ENCODE results near the gene CACNB4.

The CACNB4 gene

DNA sequence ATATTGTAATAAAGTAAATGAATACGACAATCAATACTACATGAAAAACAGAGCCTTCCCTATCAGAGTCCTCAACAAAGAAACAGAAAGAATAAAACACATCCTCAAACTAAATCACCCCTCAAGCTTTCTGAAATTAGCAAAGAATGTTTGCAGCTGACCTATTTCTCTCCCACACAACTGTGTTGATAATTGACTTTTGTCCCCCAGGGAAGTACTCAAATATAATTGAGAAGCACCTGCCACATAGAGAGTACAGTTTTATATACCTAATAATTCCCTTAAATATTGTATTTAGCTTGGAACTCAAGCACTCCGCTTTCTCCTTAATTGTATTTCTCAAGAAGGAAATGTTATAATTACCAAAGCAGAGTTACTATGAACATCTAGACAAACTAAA is 12.6 kb downstream of the CACNB4 start:
- DNase-seq: no peak

DNA sequence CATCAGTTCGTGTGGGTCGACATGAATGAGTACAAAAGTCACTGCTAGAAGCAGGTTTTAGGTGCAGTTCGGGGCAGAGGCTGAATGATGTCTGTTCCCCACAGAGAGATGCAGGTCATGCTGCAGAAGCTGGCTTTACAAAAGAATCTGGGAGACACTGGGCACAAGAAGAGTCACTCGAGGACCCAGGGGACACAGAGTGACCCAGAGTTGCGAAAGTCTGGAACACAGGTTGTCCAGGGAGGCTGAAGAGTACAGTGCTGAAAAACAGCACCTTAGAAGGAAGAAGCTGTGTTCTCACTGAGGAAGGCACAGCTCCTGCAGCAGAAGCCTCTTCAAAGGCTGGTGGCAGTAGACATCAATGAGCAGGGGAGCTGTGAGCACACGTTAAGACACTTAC is 14.8 kb downstream of the CACNB4 start:
- no peak for DNase-seq

DNA sequence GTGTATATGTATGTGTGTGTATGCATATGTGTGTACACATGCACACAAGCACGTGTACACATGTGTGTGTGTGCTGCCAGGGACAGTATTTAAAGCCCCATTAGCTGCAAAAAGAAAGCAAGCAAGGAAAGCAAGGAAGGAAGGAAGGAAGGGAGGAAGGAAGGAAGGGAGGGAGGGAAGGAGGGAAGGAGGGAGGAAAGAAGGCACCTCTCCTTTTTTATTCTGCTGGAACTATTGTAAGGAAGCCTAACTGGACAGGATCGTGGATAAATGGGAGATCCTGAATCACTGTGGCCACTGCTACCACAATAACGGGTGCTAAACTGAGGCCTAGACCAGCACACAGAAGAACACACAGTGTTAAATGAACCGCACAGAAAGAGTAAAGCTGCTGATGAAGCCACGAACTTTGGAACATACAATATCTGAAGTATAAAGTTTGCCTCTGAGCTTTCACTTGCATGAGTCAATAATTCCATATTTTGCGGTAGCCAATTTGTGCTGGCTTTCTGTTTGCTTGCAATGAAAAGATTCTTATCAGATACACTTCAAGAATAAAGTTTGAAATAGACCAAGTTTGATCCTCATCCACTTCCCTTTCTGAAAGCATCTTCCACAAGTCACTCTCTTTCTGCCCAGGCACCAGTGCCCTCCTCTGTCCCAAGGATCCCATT is 15.5 kb downstream of the CACNB4 start:
- no peak for DNase-seq

DNA sequence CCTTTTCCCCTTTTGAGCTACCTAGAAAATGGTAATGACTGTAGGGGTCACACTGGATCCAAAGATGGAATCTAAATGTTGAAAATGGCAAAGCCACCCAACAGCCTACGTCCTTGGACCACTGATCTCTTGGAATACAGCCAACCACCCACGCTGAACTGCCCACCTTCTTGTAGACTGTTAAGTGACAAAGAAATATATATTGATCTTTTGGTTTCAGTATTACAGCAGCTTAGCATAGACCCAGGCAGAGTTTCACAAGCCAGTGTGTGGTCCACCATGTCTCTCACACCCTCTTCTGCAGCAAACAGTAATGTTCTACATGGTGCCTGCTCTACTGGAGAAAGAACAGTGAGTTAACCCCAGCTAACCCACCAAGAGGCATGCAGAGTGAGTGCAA is 20.2 kb downstream of the CACNB4 start:
- DNase-seq: no peak

DNA sequence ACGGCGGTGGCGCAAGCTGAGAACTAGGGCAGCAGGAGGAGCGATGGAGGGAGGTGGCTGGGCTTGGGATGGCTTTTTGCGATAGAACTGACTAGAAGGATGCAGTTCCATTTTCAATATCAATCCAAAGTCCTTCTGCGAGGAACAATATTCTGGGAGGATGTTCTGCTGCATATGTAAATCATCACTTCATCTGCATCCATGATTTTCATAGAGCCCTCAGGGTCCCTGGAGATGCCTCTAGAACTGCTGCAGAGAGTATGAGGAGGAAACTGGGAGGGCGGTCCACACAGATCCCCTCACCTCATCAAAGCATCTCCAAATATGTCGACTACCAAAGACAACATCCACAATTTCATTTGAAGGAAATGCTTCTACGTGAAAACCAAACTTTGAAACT is 20.8 kb downstream of the CACNB4 start:
- no peak for DNase-seq

DNA sequence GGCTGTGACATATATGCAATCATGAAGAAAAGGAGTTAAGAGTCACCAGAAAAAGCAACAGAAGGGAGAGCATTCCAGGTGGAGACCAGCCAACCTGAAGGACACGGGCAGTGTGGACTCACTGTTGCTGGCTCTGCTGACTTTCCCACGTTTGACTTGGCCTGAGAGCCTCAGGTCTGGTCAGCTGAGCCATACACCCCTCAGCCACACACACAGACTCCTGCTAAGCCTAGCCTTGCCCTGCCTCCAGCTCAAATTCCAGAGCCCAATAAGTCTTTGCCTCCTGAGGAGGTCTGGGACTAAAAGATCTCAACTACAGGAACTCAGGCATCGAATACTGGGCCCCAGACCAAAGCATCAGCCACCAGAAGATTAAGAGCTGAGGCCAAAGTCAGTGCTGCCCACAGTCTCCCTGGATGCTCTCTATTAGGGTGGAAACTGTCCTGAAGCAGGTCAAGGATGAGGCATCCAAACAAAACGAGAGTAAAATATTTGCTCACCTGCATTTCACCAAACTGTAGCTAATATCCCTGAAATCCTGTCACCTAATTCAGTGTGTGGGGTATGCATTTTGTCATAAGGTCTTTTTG is 23.3 kb downstream of the CACNB4 start:
- DNase-seq: no peak

DNA sequence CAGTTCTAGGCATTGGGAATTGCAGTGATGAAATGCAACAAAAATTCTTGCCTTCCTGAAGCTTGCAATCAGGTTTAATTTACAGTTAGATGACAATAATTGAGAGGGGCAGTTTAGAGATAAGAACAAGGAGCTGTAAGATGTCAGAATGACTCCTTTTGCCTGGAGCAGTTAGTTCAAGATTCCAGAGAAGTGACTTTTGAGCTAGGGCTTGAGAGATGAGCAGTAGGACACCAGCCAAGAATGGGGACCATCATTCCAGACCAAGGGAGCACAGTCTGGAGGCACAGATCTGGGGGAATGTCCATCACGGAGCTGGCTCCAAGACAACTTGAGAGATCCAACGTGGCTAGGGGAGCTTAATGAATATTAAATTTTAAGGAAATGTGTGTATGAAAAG is 26.8 kb downstream of the CACNB4 start:
- no peak for DNase-seq

DNA sequence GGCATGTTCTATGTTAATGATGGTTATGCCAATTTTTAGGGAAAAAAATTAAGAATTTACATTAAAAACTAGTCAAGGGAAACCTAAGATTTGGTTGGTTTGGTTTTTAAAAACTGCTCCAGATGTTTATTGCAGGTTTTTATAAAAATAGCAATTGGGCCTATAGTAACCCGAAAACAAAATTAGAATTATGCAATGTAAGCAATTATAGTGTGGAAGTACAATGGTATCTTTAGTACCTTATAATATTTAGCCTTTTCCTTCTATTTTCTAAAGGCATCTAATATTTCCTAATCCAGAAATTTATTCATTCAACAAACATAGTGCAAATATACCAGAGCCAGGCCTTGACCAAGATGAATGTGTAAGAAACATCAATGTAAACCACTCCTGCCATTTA is 27.3 kb downstream of the CACNB4 start:
- no peak for DNase-seq

DNA sequence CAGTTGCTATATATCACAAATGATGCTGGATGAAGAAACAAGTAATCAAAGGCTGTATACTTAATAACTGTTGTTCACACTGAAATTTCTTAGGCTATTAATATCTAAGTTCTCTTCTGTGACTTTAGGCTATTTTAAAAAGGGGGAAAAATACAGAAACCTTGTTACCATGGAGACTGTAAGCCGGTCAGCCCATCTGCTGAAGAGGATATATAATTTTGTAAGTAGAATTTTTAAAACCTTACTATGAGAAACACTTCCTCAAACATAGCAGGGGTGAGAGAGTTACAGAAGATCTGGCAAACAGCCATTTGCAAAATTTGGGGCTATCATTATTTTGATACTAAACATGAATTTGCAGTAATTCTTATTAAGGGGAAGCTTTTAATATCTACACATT is 27.8 kb downstream of the CACNB4 start:
- no peak for DNase-seq

DNA sequence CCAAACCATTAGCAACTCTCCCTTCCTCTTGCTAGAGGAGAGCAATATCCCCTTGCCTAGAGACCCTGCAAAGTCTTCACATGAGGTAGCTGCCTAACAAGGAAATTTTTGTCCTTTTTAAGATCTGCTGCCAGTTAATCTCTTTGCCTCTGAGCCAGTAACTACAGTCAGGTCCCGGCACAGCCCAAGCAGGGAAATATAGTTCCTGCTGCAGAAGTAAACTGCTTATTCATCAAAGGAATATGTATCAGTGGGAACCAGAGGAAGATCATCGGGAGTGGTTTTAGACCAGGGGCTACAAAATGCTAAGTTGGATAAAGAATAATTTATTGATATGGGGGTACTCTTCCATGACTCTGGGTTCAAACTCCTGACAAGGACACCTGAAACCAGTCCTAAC is 30.6 kb downstream of the CACNB4 start:
- no peak for DNase-seq

DNA sequence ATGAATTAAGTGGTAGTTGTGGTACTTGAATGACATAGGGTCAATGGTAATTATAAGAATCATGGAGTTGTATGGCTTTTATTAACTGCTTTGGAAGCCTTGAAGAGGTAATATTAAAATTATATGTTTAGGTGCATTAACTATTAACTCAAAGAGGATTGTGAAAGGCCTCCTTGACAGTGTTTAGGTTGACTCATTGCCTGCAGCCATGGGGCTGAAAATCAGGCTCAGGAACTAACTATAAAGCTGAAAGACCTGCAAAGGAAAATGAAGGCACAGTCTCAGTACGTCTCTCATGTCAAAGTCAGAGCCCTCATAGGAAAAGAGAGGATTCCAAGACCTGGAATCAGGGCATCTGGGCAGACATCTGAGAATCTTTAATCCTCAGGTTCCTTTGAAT is 31.0 kb downstream of the CACNB4 start:
- DNase-seq: no peak

DNA sequence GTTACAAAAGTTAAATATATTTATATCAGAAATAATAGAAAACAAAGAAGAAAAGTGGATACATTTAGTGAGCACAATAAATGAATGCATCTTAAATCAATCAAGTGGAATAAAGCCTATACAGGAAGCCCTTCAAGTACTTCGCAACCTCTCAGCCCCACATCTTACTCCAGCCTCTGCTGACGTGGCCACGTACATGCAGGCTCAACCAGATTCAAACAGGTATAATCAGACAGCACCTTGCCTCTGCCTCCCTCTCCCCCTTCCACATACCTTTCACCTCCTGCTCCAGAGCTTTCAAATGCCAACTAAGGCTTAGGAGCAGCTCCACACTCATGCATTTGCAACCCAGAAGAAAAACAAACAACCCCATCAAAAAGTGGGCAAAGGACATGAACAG is 32.9 kb downstream of the CACNB4 start:
- no peak for DNase-seq

DNA sequence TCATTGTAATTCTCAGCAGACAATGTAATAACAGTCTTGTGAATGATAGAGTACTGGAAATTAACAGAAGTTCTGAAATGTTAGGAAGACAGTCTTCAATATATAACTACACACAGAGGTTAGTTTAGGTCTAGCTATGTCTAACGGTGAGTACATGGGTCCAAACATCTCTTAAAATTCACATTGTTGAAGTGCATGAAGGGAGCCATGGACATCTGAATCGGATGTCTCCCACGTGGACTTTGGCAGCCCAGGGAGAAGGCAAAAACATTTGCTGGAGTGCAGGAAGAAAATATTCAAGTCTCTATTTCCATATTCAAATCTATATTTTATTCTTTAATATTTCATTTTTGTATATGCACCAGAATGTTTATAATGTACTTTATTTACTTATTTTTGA is 34.8 kb downstream of the CACNB4 start:
- no peak for DNase-seq

DNA sequence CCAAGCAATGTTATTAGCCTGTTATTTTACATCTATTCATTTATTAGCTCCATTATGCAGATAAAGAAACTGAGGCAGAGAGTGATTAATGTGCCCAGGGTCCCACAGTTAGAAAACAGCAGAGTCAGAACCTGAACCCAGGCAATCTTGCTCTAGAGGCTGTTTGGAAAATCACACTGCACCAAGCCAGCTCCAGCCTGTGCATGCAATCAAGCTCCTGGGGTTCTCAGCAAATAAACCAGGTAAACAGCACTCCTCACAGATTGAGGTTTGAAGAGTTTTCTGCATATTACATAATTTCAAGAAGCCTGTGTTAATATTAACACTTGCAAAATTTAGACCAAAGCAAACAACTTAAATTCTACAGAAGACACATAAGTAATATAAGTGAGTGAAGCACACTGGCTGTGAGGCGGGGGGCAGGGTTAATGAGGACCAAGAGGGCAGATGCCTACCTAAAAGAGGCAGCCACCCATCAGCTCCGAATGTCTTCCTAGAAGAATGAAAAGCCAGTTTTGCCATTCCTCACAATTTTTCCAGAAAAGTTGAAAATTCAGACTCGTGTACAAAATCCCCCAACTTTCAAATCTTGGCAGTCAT is 35.4 kb downstream of the CACNB4 start:
- DNase-seq: no peak

DNA sequence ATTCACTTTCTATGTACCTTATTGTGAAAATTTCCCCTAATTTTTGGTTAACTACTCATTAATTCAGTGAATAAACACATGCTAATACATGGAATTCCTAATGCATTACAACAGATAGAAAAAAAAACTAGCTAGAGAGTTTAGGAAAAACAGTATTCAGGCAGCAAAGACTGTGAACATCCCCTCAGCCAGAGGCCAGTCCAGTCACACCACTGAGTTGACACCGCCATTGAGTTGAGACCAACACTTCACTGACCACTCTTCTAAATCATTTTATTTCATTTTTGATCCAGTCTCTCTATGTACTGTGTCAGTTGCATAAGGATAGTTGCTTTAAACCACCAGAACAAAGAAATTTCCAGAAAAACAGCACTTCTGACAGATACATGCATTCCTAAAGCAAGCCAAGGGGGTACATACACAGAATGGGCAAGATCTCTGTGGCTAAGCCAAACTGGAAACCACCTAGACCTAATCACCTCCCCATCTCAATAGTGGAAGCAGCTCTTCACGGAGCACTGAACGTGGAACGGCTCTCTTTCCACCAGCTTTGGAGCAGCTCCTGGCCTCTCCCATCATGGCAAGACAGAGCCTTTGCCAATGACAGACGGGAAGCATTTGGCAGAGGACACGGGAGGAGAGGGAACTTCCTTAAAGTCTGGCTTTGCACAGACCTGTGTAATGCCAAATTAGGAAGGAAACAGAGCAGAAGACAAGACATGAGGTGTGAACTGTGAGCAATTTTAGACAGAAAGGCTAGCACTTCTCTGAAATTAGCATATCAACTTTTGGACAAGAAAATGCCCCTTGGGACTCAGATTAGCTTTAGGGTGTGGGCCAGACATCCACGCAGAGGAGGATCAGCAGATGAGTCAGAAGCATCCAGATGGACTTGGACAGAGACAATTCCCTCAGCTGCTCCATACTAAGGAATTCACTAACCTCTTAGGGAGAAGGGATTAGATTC is 36.4 kb downstream of the CACNB4 start:
- DNase-seq: no peak

DNA sequence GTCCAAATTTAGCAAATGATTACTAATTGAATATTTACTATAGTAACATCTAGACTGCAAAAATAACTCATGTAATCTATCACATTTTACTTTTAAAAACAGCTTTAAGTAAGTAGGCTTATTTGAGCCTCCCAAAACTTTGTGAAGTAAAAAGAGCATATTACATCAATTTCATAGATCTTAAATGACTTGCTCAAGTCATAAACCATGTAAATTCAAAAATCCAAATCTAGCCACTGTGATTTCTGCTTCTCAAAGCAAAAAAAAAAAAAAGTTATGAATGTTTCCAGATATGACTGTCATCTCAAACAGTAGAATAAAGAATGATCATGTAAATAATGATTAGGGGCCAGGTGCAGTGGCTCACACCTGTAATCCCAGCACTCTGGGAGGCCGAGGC is 37.5 kb downstream of the CACNB4 start:
- DNase-seq: no peak

DNA sequence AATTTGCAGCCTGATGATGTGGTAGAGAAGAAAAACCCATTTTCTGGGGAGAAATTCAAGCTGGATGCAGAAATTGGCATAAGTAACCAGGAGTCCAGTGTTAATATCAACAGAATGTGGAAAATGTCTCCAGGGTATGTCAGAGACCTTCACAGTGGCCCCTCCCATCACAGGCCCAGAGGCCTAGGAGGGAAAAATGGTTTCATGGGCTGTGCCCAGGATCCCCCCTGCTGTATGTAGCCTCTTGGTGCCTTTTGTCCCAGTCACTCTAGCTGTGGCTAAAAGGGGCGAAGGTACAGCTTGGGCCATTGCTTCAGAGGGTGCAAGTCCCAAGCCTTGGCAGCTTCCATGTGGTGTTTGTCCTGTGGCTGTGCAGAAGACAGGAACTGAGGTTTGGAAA is 40.2 kb downstream of the CACNB4 start:
- DNase-seq: no peak

DNA sequence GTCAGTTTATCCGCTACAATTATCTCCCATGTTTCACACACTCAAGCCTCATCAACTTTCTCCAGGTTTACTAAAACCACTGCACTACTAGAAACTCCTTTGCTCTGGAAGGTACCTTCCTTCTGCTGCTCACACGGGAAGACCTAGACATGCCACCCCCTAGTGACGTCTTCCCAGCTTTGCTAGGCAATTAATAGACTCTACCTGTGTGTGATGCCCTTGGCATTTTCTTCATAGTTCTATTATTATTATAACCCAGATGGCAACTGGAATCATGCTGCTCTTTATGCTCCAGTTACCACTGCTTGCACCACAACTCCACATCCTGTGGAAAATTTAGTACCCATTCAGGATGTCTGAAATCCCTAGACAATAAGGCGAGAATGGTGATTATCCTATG is 42.4 kb downstream of the CACNB4 start:
- no peak for DNase-seq

DNA sequence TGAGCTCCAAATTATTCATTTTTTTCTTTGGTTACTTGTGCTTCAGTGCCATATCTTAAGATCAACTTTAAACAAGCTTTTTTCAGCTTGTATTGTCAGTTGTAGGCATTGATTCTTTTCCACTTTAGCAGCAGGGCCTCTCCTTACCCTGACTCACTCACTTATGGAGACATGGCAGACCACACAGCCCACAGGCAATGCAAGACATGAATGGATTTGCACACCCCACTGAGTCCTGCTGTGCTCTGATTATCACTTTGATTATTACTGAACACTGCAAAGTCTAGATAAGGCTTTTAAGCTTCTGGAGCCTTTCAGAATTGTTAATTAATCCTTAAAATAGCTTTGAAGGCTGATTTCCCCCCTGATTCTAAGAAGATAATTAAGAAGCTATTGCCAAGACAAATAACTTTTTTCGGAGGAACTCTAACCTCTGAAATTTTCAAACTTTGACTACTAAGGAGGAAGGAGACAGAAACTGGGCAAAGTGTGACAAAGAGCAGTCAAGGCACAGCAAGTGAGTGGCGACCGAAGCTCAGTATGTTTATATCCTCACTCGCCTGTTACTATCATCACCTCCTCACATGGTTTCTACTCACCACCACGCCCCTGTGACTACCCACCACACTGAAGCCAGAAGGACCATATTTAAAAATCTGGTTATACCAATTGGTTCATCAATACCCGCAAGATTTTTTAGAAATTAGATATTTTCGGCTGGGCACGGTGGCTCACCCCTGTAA is 43.3 kb downstream of the CACNB4 start:
- no peak for DNase-seq

DNA sequence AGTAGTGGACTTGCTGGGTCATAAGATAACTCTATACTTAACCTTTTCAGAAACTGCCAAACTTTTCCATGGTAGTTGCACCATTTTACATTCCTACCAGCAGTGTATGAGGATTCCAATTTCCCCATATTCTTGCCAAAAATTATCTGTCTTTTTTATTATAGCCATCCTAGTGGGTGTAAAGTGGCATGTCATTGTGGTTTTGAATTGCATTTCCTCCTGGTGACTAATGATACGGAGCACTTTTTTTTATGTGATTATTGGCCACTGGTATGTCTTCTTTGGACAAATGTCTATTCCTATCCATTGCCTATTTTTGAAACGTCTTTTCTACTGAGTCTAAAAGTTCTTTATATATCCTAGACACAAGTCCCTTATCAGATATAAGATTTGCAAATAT is 44.3 kb downstream of the CACNB4 start:
- no peak for DNase-seq

DNA sequence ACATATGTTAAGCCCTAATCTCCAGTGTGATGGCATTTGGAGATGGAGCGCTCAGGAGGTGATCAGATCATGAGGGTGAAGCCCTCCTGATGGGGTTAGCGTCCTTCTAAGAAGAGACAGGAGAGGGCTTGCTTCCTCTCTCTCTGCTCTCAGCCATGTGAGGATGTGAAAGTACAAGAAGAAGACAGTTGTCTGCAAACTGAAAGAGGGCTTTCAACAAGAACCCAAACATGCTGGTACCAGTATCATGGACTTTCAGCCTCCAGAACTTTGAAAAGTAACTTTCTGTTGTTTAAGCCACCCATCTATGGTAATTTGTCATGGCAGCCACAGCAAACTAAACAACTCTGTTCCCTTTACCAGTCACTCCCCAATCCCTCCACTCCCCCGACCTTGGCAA is 47.4 kb downstream of the CACNB4 start:
- DNase-seq: no peak

DNA sequence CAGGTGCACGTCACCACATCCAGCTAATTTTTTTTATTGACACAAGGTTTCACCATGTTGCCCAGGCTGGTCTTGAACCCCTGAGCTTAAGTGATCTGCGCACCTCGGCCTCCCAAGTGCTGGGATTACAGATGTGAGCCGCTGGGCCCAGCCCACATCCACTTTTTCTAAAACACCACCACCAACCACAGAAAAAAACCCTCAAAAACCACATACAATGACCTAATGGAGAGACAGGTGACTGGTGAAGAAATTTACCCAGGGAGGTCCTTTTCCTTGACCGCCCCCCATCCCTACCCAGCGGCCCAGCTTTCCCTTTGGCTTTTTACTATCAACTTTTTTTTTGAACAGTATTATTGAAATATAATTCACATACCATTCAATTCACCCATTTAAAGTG is 47.9 kb downstream of the CACNB4 start:
- DNase-seq: no peak

DNA sequence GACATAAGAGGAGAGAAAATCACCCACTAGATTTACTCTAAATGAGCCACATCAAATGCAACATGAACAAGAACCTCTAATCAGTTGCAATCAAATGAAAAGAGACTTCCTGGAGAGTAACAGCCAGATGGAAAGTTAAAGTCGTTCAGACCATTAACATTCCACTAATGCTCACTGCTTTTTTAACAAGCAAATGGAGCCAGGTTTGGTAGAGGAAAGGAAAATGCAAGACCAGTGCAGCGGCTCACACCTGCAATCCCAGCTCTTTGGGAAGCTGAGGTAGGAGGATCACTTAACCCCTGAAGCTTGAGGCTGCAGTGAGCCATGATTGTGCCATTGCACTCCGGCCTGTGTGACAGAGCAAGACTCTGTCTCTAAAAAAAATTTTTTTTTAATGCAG is 48.5 kb downstream of the CACNB4 start:
- no peak for DNase-seq
